TTC549 (cell line): ENCODE measurements around the gene PRRC2B.

Source experiments
- FAIRE-seq: peaks from 2 replicates; lab custom pipeline; 2012; peaks lifted over from hg19 to GRCh38; lab: Jason Lieb, UNC

PRRC2B gene

GRCh38 chr9:131518553-131518952, 124.7 kb downstream of the PRRC2B start:
- no peak for FAIRE-seq

GRCh38 chr9:131520503-131520902, 126.6 kb downstream of the PRRC2B start:
- no peak for FAIRE-seq

GRCh38 chr9:131521203-131521602, 127.3 kb downstream of the PRRC2B start:
- no peak for FAIRE-seq

- FAIRE-seq: no peak
Measured at GRCh38 chr9:131521822-131522221, 127.9 kb downstream of the PRRC2B start.

GRCh38 chr9:131522257-131523085, 128.6 kb downstream of the PRRC2B start:
- no peak for FAIRE-seq

GRCh38 chr9:131523086-131523388, 129.2 kb downstream of the PRRC2B start:
- no peak for FAIRE-seq

GRCh38 chr9:131523451-131524435, 129.9 kb downstream of the PRRC2B start:
- FAIRE-seq: no peak

- no peak for FAIRE-seq
Measured at GRCh38 chr9:131524665-131525315, 130.9 kb downstream of the PRRC2B start.

GRCh38 chr9:131525643-131526565, 132.0 kb downstream of the PRRC2B start:
- no peak for FAIRE-seq

- no peak for FAIRE-seq
Measured at GRCh38 chr9:131528186-131528585, 134.3 kb downstream of the PRRC2B start.

GRCh38 chr9:131528886-131529505, 135.1 kb downstream of the PRRC2B start:
- no peak for FAIRE-seq

GRCh38 chr9:131529597-131530545, 136.0 kb downstream of the PRRC2B start:
- no peak for FAIRE-seq

- FAIRE-seq: no peak
Measured at GRCh38 chr9:131530546-131530919, 136.6 kb downstream of the PRRC2B start.

GRCh38 chr9:131530920-131531832, 137.3 kb downstream of the PRRC2B start, which contains the start of gene UCK1:
Gene UCK1, minus strand, starts transcription at chr9:131531263. Its CDS starts 89 bp downstream, at chr9:131531174.
- no peak for FAIRE-seq

- FAIRE-seq: no peak
Measured at GRCh38 chr9:131534721-131535237, 140.9 kb downstream of the PRRC2B start.

GRCh38 chr9:131537946-131538345, 144.1 kb downstream of the PRRC2B start:
- no peak for FAIRE-seq

- no peak for FAIRE-seq
Measured at GRCh38 chr9:131539223-131539923, 145.5 kb downstream of the PRRC2B start.

- FAIRE-seq: no peak
Measured at GRCh38 chr9:131543141-131543540, 149.3 kb downstream of the PRRC2B start.
